Immature natural killer cell (primary cell): ENCODE data around the gene PIP4K2C. TPM values are rescaled to one million over a fixed set of nuclear protein-coding genes. Genes with fewer than 3 reads are reported as not detected.
A peak's percentile ranks its signal among the peaks of the same experiment; 100 is the strongest.
"Not testable (repeated sequence)": the region's sequence is repeated elsewhere in the genome, so short reads cannot be mapped to it uniquely, and the experiment has no call there.

Experiments used
- DNase-seq, 3 donors: peaks; one replicate each; pipeline ENCODE4 v3.0.0; 2022; ENCODE audit warnings: mixed read lengths in 1 of 3
- H3K27ac Mint-ChIP-seq, 6 donors: one replicate each; pipeline ENCODE4 v1.8.0; 2020; ENCODE audit warnings: mixed read lengths in 6 of 6, mild to moderate bottlenecking in 5 of 6, inconsistent platforms in 4 of 6, moderate library complexity in 3 of 6
- H3K27me3 Mint-ChIP-seq, 3 donors: one replicate each; pipeline ENCODE4 v1.8.0; 2020 to 2021; ENCODE audit warnings: low read depth in 3 of 3, mild to moderate bottlenecking in 3 of 3, mixed read lengths in 3 of 3, moderate library complexity in 3 of 3, inconsistent platforms in 1 of 3
- H3K36me3 Mint-ChIP-seq, 3 donors: one replicate each; pipeline ENCODE4 v1.8.0; 2020; ENCODE audit warnings: mixed read lengths in 3 of 3, inconsistent platforms in 2 of 3, mild to moderate bottlenecking in 2 of 3
- H3K4me1 Mint-ChIP-seq, 2 donors: one replicate each; pipeline ENCODE4 v1.8.0; 2020; ENCODE audit warnings: inconsistent platforms in 2 of 2, mild to moderate bottlenecking in 2 of 2, mixed read lengths in 2 of 2, moderate library complexity in 1 of 2
- H3K4me3 Mint-ChIP-seq, 5 donors: one replicate each; pipeline ENCODE4 v1.8.0; 2020; ENCODE audit warnings: mild to moderate bottlenecking in 5 of 5, mixed read lengths in 5 of 5, inconsistent platforms in 3 of 5, moderate library complexity in 3 of 5
- H3K9me3 Mint-ChIP-seq, 6 donors: one replicate each; pipeline ENCODE4 v1.8.0; 2020; ENCODE audit warnings: mild to moderate bottlenecking in 6 of 6, mixed read lengths in 6 of 6, inconsistent platforms in 4 of 6, moderate library complexity in 3 of 6
- polyA plus RNA-seq, 3 donors: library from polyadenylated mRNA; unstranded; fragments of 300-500 nt; fragmentation: Illumina TruSeq; gene quantifications; one replicate each; pipeline ENCODE4 v1.2.3, GENCODE V29; 2021

The PIP4K2C gene
- polyA plus RNA-seq, 3 donors from 2014 or later: 33.0 to 61.8 (median 54.1) TPM

GRCh38 chr12:57583008-57583831, 7.8 kb upstream of the PIP4K2C start:
- Mint-ChIP-seq H3K4me1 (peaks cover 2 to 6% of the 10 kb centered on the region in 2 donors), H3K9me3 (no peaks in the 10 kb centered on the region), H3K27ac (peak overlapping the region in 4 of 6 donors; percentile 54 to 84 (median 63)), H3K36me3 (no peaks in the 10 kb centered on the region), H3K27me3 (peaks cover 3 to 5% (median 4%) of the 10 kb centered on the region in 3 donors), H3K4me3 (no peak overlapping the region)
- DNase-seq: peak; percentile 80 to 83 (median 83)

GRCh38 chr12:57584050-57584449, 6.9 kb upstream of the PIP4K2C start:
- Mint-ChIP-seq H3K36me3 (no peaks in the 10 kb centered on the region), H3K4me1 (peaks cover 2 to 6% of the 10 kb centered on the region in 2 donors), H3K27ac (peak overlapping the region in 2 of 6 donors; percentile 13 to 51), H3K9me3 (no peaks in the 10 kb centered on the region), H3K4me3 (no peak overlapping the region), H3K27me3 (peaks cover 3 to 5% (median 4%) of the 10 kb centered on the region in 3 donors)
- DNase-seq: no peak

GRCh38 chr12:57584690-57585089, 6.3 kb upstream of the PIP4K2C start:
- Mint-ChIP-seq H3K4me3 (no peak overlapping the region), H3K9me3 (no peaks in the 10 kb centered on the region), H3K27me3 (peaks cover 3 to 5% (median 4%) of the 10 kb centered on the region in 3 donors), H3K36me3 (no peaks in the 10 kb centered on the region), H3K4me1 (peaks cover 2 to 6% of the 10 kb centered on the region in 2 donors), H3K27ac (peak overlapping the region in 1 of 6 donors; percentile 13)
- no peak for DNase-seq

- Mint-ChIP-seq H3K27me3 (peaks cover 3 to 5% (median 4%) of the 10 kb centered on the region in 3 donors), H3K9me3 (no peaks in the 10 kb centered on the region), H3K4me1 (peaks cover 2 to 7% of the 10 kb centered on the region in 2 donors), H3K36me3 (no peaks in the 10 kb centered on the region), H3K4me3 (no peak overlapping the region), H3K27ac (peak overlapping the region in 2 of 6 donors; percentile 13 to 22)
- no peak for DNase-seq
These were observed 5.8 kb upstream of the PIP4K2C start for GRCh38 chr12:57585156-57585555.

GRCh38 chr12:57586128-57586527, 4.9 kb upstream of the PIP4K2C start:
- Mint-ChIP-seq H3K4me1 (peaks cover 9 to 15% of the 10 kb centered on the region in 2 donors), H3K9me3 (no peaks in the 10 kb centered on the region), H3K27me3 (peaks cover 3 to 10% (median 4%) of the 10 kb centered on the region in 3 donors), H3K27ac (no peak overlapping the region), H3K36me3 (no peaks in the 10 kb centered on the region), H3K4me3 (no peak overlapping the region)
- DNase-seq: no peak

- H3K27ac Mint-ChIP-seq: no peak overlapping the region
- H3K4me1 Mint-ChIP-seq: peaks cover 15 to 23% of the 10 kb centered on the region in 2 donors
- H3K4me3 Mint-ChIP-seq: no peak overlapping the region
- peaks cover 3 to 13% (median 4%) of the 10 kb centered on the region in 3 donors for H3K27me3 Mint-ChIP-seq
- no peak for DNase-seq
- H3K36me3 Mint-ChIP-seq: no peaks in the 10 kb centered on the region
- H3K9me3 Mint-ChIP-seq: no peaks in the 10 kb centered on the region
These were observed 4.1 kb upstream of the PIP4K2C start for GRCh38 chr12:57586832-57587429.

- H3K9me3 Mint-ChIP-seq, H3K27ac Mint-ChIP-seq, DNase-seq, H3K36me3 Mint-ChIP-seq: not testable (repeated sequence)
- H3K4me3 Mint-ChIP-seq: peak overlapping the region in 1 of 5 donors; percentile 18
- H3K4me1 Mint-ChIP-seq: peaks cover 33 to 39% of the 10 kb centered on the region in 2 donors
- peaks cover 2 to 13% (median 2%) of the 10 kb centered on the region in 3 donors for H3K27me3 Mint-ChIP-seq
These were observed 1.9 kb upstream of the PIP4K2C start for GRCh38 chr12:57588951-57589610.

- Mint-ChIP-seq H3K36me3 (no peaks in the 10 kb centered on the region), H3K9me3 (no peaks in the 10 kb centered on the region), H3K4me3 (peak overlapping the region; percentile 90 to 94 (median 93)), H3K27me3 (peaks cover 0 to 11% (median 0%) of the 10 kb centered on the region in 3 donors), H3K4me1 (peaks cover 34 to 42% of the 10 kb centered on the region in 2 donors), H3K27ac (peak overlapping the region; percentile 85 to 94 (median 90))
- DNase-seq: no peak
These were observed 521 bp upstream of the PIP4K2C start for GRCh38 chr12:57590479-57590863.

GRCh38 chr12:57591782-57592325, 862 bp downstream of the PIP4K2C start:
- Mint-ChIP-seq H3K27ac (peak overlapping the region; percentile 64 to 95 (median 92)), H3K9me3 (no peaks in the 10 kb centered on the region), H3K4me1 (peaks cover 34 to 42% of the 10 kb centered on the region in 2 donors), H3K36me3 (peaks cover 4 to 9% (median 8%) of the 10 kb centered on the region in 3 donors), H3K27me3 (peaks cover 0 to 8% (median 0%) of the 10 kb centered on the region in 3 donors), H3K4me3 (peak overlapping the region; percentile 90 to 94 (median 93))
- no peak for DNase-seq

GRCh38 chr12:57592551-57593165, 1.7 kb downstream of the PIP4K2C start:
- Mint-ChIP-seq H3K27me3 (peaks cover 0 to 8% (median 0%) of the 10 kb centered on the region in 3 donors), H3K36me3 (peaks cover 11 to 17% (median 14%) of the 10 kb centered on the region in 3 donors), H3K4me3 (peak overlapping the region; percentile 90 to 94 (median 93)), H3K9me3 (no peaks in the 10 kb centered on the region), H3K4me1 (peaks cover 36 to 42% of the 10 kb centered on the region in 2 donors), H3K27ac (peak overlapping the region; percentile 36 to 94 (median 77))
- no peak for DNase-seq

- no peak for DNase-seq
- no peaks in the 10 kb centered on the region for H3K9me3 Mint-ChIP-seq
- H3K4me3 Mint-ChIP-seq: no peak overlapping the region
These were observed 2.2 kb downstream of the PIP4K2C start for GRCh38 chr12:57593187-57593586.

GRCh38 chr12:57600395-57600794, 9.4 kb downstream of the PIP4K2C start:
- peaks cover 32 to 61% (median 59%) of the 10 kb centered on the region in 3 donors for H3K36me3 Mint-ChIP-seq

More at GRCh38 chr12:57593187-57593586, 2.2 kb downstream of the PIP4K2C start:
- H3K27me3 Mint-ChIP-seq: peaks cover 0 to 8% (median 0%) of the 10 kb centered on the region in 3 donors
- peaks cover 36 to 42% of the 10 kb centered on the region in 2 donors for H3K4me1 Mint-ChIP-seq
- H3K27ac Mint-ChIP-seq: peak overlapping the region in 4 of 6 donors; percentile 22 to 64 (median 38)
- peaks cover 14 to 20% (median 16%) of the 10 kb centered on the region in 3 donors for H3K36me3 Mint-ChIP-seq

GRCh38 chr12:57602544-57602943, 11.6 kb downstream of the PIP4K2C start:
- Mint-ChIP-seq H3K27ac (peak overlapping the region; percentile 51 to 98 (median 93)), H3K36me3 (peaks cover 24 to 46% (median 46%) of the 10 kb centered on the region in 3 donors), H3K4me1 (peaks cover 43 to 53% of the 10 kb centered on the region in 2 donors), H3K9me3 (no peaks in the 10 kb centered on the region), H3K27me3 (peaks cover 2 to 4% (median 3%) of the 10 kb centered on the region in 3 donors), H3K4me3 (peak overlapping the region in 1 of 5 donors; percentile 22)
- DNase-seq: no peak

More at GRCh38 chr12:57600395-57600794, 9.4 kb downstream of the PIP4K2C start:
- Mint-ChIP-seq H3K27ac (peak overlapping the region in 1 of 6 donors; percentile 1), H3K4me1 (peaks cover 37 to 39% of the 10 kb centered on the region in 2 donors), H3K4me3 (no peak overlapping the region), H3K9me3 (no peaks in the 10 kb centered on the region), H3K27me3 (peaks cover 2 to 4% (median 3%) of the 10 kb centered on the region in 3 donors)
- no peak for DNase-seq
